ENCODE measurements around the gene USE1. TPM values are rescaled to one million over a fixed set of nuclear protein-coding genes. Genes with fewer than 3 reads are reported as not detected.

The USE1 gene
- total and polyA plus RNA-seq, 7 donors = 22.5 to 45.3 (median 34.7) TPM

GRCh38 chr19:17245535-17245984, 30.4 kb downstream of the USE1 start, which contains the start of gene NR2F6:
TSS of gene NR2F6 (minus strand) at chr19:17245919. CDS start at chr19:17245220, 699 bp downstream.
- Histone ChIP-seq H3K27ac (peak within 1 kb of the TSS; percentile 84 to 88 (median 84)), H3K36me3 (no peaks in the 10 kb centered on the region), H3K4me1 (peaks cover 0 to 45% (median 34%) of the 10 kb centered on the region in 4 donors), H3K9me3 (no peaks in the 10 kb centered on the region), H3K27me3 (no peaks in the 10 kb centered on the region), H3K4me3 (peak within 1 kb of the TSS; percentile 62 to 95 (median 84))
- TF ChIP-seq POLR2A (IDR thresholded peaks at IDR 0.05) = no peak
- TF ChIP-seq POLR2AphosphoS5 (IDR thresholded peaks at IDR 0.05) = peak; percentile 45 to 82 (median 70)
- 1% methylated on average over 72 of the region's 72 CpGs for WGBS, 2 donors
- intact Hi-C loops (cut with DNase I) = loop anchor here (2.0 to 5.0 kb wide), 4 partner anchors 19 to 62 kb away; partner anchors contain the start of genes ANKLE1, BABAM1, DDA1 and MRPL34
- no peak for DNase-seq

- DNase-seq = no peak
- peak overlapping the region; percentile 81 to 88 (median 84) for H3K27ac ChIP-seq
- WGBS, 2 donors = 6 to 20% methylated on average over 21 of the region's 21 CpGs
- intact Hi-C loops (cut with DNase I) = loop anchor here (5.0 kb wide), 2 partner anchors 35 to 60 kb away; partner anchors contain the start of genes ANKLE1, DDA1 and MRPL34
- no peaks in the 10 kb centered on the region for H3K36me3 ChIP-seq
- TF ChIP-seq POLR2A (IDR thresholded peaks at IDR 0.05) (no peak), EP300 (IDR thresholded peaks at IDR 0.05) (no peak), POLR2AphosphoS5 (IDR thresholded peaks at IDR 0.05) (peak in 1 of 4 donors; percentile 18), CTCF (IDR thresholded peaks at IDR 0.05) (no peak)
- no peaks in the 10 kb centered on the region for H3K27me3 ChIP-seq
- peak overlapping the region; percentile 46 to 95 (median 84) for H3K4me3 ChIP-seq
- H3K9me3 ChIP-seq = no peaks in the 10 kb centered on the region
- H3K4me1 ChIP-seq = peaks cover 0 to 42% (median 31%) of the 10 kb centered on the region in 4 donors
These were observed 31.7 kb downstream of the USE1 start for GRCh38 chr19:17246681-17247425.

- intact Hi-C loops (cut with DNase I) = loop anchor here (5.0 kb wide), 2 partner anchors 34 to 59 kb away; partner anchors contain the start of genes ANKLE1, DDA1 and MRPL34
- Histone ChIP-seq H3K27me3 (no peaks in the 10 kb centered on the region), H3K4me1 (peaks cover 0 to 28% (median 20%) of the 10 kb centered on the region in 4 donors), H3K9me3 (no peaks in the 10 kb centered on the region), H3K36me3 (no peaks in the 10 kb centered on the region), H3K4me3 (no peak overlapping the region), H3K27ac (peak overlapping the region in 1 of 4 donors; percentile 8)
- no peak for DNase-seq
- 28 to 68% methylated on average over 21 of the region's 21 CpGs for WGBS, 2 donors
- TF ChIP-seq POLR2AphosphoS5 (IDR thresholded peaks at IDR 0.05) (no peak), POLR2A (IDR thresholded peaks at IDR 0.05) (no peak), EP300 (IDR thresholded peaks at IDR 0.05) (no peak), CTCF (IDR thresholded peaks at IDR 0.05) (no peak)
These were observed 33.0 kb downstream of the USE1 start for GRCh38 chr19:17248011-17248776.

DNA sequence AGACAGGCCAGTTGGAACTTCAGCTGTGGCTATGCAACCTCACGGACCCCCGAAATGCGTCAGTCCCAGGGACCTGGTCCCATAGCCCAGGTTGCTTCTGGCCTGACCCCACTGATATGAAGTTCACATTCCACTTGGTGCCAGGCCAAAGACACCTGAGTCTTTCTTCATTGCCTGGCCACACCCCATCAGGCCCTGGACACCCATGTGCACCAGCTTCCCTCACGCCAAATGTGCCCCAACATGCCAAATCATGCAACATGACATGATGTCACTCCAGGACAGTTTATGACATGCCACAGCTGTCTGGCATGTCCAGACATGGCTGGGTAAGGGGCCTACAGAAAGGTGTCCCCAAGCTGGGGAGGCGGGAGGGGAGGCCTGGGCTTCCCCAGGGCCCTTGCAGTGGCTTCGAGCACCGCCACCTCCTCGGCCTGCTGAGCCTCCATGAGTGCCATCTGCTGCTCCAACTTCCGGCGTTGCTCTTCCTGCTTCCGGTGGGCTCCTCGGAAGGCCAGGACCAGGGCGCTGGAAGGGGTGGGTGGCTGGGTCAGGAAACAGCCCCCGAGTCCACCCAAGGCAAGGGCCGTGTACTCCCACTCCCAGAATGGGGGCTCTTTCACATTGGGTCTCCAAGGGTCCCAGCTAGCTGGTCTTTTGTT, 34.9 kb downstream of the USE1 start:
- Histone ChIP-seq H3K27ac (no peak overlapping the region), H3K9me3 (no peaks in the 10 kb centered on the region), H3K27me3 (no peaks in the 10 kb centered on the region), H3K4me3 (no peak overlapping the region), H3K36me3 (no peaks in the 10 kb centered on the region), H3K4me1 (peaks cover 0 to 13% (median 10%) of the 10 kb centered on the region in 4 donors)
- DNase-seq = no peak
- no peak for TF ChIP-seq CTCF (IDR thresholded peaks at IDR 0.05)
- no peak for TF ChIP-seq POLR2AphosphoS5 (IDR thresholded peaks at IDR 0.05)
- TF ChIP-seq EP300 (IDR thresholded peaks at IDR 0.05) = no peak
- TF ChIP-seq POLR2A (IDR thresholded peaks at IDR 0.05) = no peak
- WGBS, 2 donors = 78 to 86% methylated on average over 15 of the region's 15 CpGs
- intact Hi-C loops (cut with DNase I) = loop anchor here (5.0 kb wide), 2 partner anchors 32 to 57 kb away; partner anchors contain the start of genes ANKLE1, DDA1 and MRPL34

All from sigmoid colon (tissue), 7 donors.